HepG2 (cell line): ENCODE results near the gene PLPPR2. TPM values are rescaled to one million over a fixed set of nuclear protein-coding genes. Genes with fewer than 3 reads are reported as not detected.

Source experiments
- HOXD1 ChIP-seq: sonication (generic); formaldehyde crosslinking; IDR thresholded peaks from 2 replicates; pipeline ENCODE4 v1.5.0; 2020; ENCODE audit warnings: missing genetic modification reagents
- IRF2 ChIP-seq: IDR thresholded peaks from 2 replicates; pipeline ENCODE4 v1.6.1; 2018; ENCODE audit warnings: missing genetic modification reagents, missing compliant biosample characterization
- MAZ ChIP-seq, 2 experiments: sonication (generic) in 1 of 2; formaldehyde crosslinking in 1 of 2; IDR thresholded peaks; 2 replicates each; pipeline versions ENCODE4 v1.5.0 to v1.6.1; 2012 to 2020; ENCODE audit warnings: low read depth in 2 of 2, mild to moderate bottlenecking in 2 of 2, borderline replicate concordance in 1 of 2, improper control_type of control experiment in 1 of 2, low read length in 1 of 2, missing genetic modification reagents in 1 of 2, moderate library complexity in 1 of 2
- NCOA1 ChIP-seq: sonication (generic); formaldehyde crosslinking; IDR thresholded peaks from 2 replicates; pipeline ENCODE4 v1.9.0; 2021; ENCODE audit warnings: missing genetic modification reagents
- RBAK ChIP-seq: sonication (generic); formaldehyde crosslinking; IDR thresholded peaks from 2 replicates; pipeline ENCODE4 v1.5.1; 2020; ENCODE audit warnings: mild to moderate bottlenecking, missing genetic modification reagents
- RXRA ChIP-seq: sonication (generic); formaldehyde crosslinking; IDR thresholded peaks from 2 replicates; pipeline ENCODE4 v1.5.1; 2020; ENCODE audit warnings: missing genetic modification reagents
- SMAD9 ChIP-seq: sonication (generic); formaldehyde crosslinking; IDR thresholded peaks from 2 replicates; pipeline ENCODE4 v1.5.1; 2020; ENCODE audit warnings: mild to moderate bottlenecking, missing genetic modification reagents
- SPEN ChIP-seq: sonication (generic); formaldehyde crosslinking; IDR thresholded peaks from 2 replicates; pipeline ENCODE4 v1.5.1; 2020; ENCODE audit warnings: low read depth, mild to moderate bottlenecking, missing genetic modification reagents
- U2AF1 ChIP-seq: fragments of 200-400 bp; formaldehyde crosslinking; optimal IDR thresholded peaks from 2 replicates; pipeline ENCODE3; 2017; ENCODE audit warnings: mild to moderate bottlenecking, low read depth, low read length
- ZBTB21 ChIP-seq: sonication (generic); formaldehyde crosslinking; IDR thresholded peaks from 2 replicates; pipeline ENCODE4 v1.4.0; 2020; ENCODE audit warnings: missing genetic modification reagents
- ZBTB42 ChIP-seq: sonication (generic); formaldehyde crosslinking; IDR thresholded peaks from 2 replicates; pipeline ENCODE4 v1.5.0; 2020; ENCODE audit warnings: mild to moderate bottlenecking, missing genetic modification reagents
- ZFYVE20 ChIP-seq: sonication (generic); formaldehyde crosslinking; IDR thresholded peaks from 2 replicates; pipeline ENCODE4 v1.8.0; 2023; ENCODE audit warnings: low read depth, mild to moderate bottlenecking, moderate library complexity, missing genetic modification reagents, borderline replicate concordance
- ZNF30 ChIP-seq: sonication (generic); formaldehyde crosslinking; IDR thresholded peaks from 2 replicates; pipeline ENCODE4 v1.5.0; 2020; ENCODE audit warnings: mild to moderate bottlenecking, missing genetic modification reagents
- ZNF326 ChIP-seq: sonication (generic); formaldehyde crosslinking; IDR thresholded peaks from 2 replicates; pipeline ENCODE4 v1.4.0; 2020; ENCODE audit warnings: missing genetic modification reagents, borderline replicate concordance
- ZNF34 ChIP-seq: sonication (generic); formaldehyde crosslinking; IDR thresholded peaks from 2 replicates; pipeline ENCODE4 v1.4.0; 2020; ENCODE audit warnings: mild to moderate bottlenecking, missing genetic modification reagents, borderline replicate concordance
- ZNF577 ChIP-seq: sonication (generic); formaldehyde crosslinking; IDR thresholded peaks from 2 replicates; pipeline ENCODE4 v1.4.0; 2020; ENCODE audit warnings: mild to moderate bottlenecking, low read depth, missing genetic modification reagents, borderline replicate concordance
- ZNF605 ChIP-seq: sonication (generic); formaldehyde crosslinking; IDR thresholded peaks from 2 replicates; pipeline ENCODE4 v1.8.0; 2022; ENCODE audit warnings: mild to moderate bottlenecking, missing genetic modification reagents
- ZNF7 ChIP-seq: IDR thresholded peaks from 2 replicates; pipeline ENCODE4 v1.6.1; 2016; ENCODE audit warnings: missing biosample characterization, missing genetic modification reagents
- ZNF891 ChIP-seq: sonication (generic); formaldehyde crosslinking; IDR thresholded peaks from 2 replicates; pipeline ENCODE4 v1.5.0; 2020; ENCODE audit warnings: mild to moderate bottlenecking, missing genetic modification reagents
- ZSCAN31 ChIP-seq: sonication (generic); formaldehyde crosslinking; IDR thresholded peaks from 2 replicates; pipeline ENCODE4 v1.5.0; 2020; ENCODE audit warnings: low read depth, mild to moderate bottlenecking, missing genetic modification reagents
- polyA plus RNA-seq, 8 experiments: library from polyadenylated mRNA; depleted of rRNA in 3 of 8; stranded (reverse) in 7 of 8; unstranded in 1 of 8; fragments of >200 nt; fragmentation: Illumina TruSeq in 4 of 8; extraction: Trizol in 4 of 8; gene quantifications; 2 replicates each; pipeline versions ENCODE4 v1.2.1 to v1.2.3, GENCODE V29; 2011 to 2016; ENCODE audit warnings: low read depth in 4 of 8, missing spikeins in 1 of 8, mixed read lengths in 1 of 8; ENCODE audit not compliant: insufficient read depth in 1 of 8
- total RNA-seq, 5 experiments: library from RNA; depleted of rRNA; stranded (reverse); fragments of >200 nt; fragmentation: Illumina TruSeq; extraction: Trizol; gene quantifications; 2 replicates each; pipeline ENCODE4 v1.2.3, GENCODE V29; 2016; ENCODE audit warnings: low read depth in 1 of 5
- TF ChIP-seq, protein P1 (sequence below): sonication (generic); formaldehyde crosslinking; IDR thresholded peaks from 2 replicates; pipeline ENCODE4 v1.4.0; 2020; ENCODE audit warnings: missing genetic modification reagents
- TF ChIP-seq, protein P2 (sequence below): sonication (generic); formaldehyde crosslinking; IDR thresholded peaks from 2 replicates; pipeline ENCODE4 v1.5.1; 2020; ENCODE audit warnings: missing genetic modification reagents, mild to moderate bottlenecking, borderline replicate concordance
- TF ChIP-seq, protein P3 (sequence below): sonication (generic); formaldehyde crosslinking; IDR thresholded peaks from 2 replicates; pipeline ENCODE4 v1.9.0; 2021; ENCODE audit warnings: missing genetic modification reagents, borderline replicate concordance
- TF ChIP-seq, protein P4 (sequence below): sonication (generic); formaldehyde crosslinking; IDR thresholded peaks from 2 replicates; pipeline ENCODE4 v1.8.0; 2023; ENCODE audit warnings: mild to moderate bottlenecking, missing genetic modification reagents

The PLPPR2 gene
- total and polyA plus RNA-seq, 2 of the 13 experiments (the other 11 are each of a cell fraction or from before 2014, with no cell fraction given), result 1.5 to 2.1 TPM

DNA sequence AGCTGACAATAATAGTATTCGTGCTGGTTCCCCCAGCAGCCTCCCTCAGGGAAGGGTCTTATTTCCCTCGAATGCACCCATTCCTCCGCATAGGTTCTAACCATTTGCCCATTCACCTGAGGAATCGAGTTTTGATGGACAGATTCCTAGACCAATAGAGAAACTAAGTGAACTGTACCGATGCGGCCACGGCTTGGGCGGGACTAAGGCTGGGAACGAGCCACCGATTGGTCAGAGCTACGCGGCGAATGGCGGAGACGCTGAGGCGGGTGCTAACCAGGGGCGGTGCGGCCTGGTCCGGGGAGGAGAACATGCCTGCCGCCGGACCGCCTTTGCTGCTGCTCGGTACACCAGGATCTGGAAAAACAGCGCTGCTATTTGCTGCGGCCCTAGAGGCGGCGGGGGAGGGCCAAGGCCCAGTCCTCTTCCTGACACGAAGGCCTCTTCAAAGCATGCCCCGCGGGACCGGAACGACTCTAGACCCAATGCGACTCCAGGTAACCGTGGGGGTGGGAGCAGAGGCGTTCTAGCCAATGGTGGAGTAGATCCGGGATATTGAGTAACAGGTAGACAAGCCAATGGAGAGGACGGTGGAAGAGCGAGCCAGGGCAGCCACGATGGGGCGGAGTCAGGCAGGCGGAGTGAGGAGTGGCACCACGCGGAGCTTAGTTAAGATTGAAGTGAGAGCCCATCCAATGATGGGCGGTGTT is 19.4 kb downstream of the PLPPR2 start, which contains the start of gene SWSAP1 (continued):
- TF ChIP-seq, protein P1, sequence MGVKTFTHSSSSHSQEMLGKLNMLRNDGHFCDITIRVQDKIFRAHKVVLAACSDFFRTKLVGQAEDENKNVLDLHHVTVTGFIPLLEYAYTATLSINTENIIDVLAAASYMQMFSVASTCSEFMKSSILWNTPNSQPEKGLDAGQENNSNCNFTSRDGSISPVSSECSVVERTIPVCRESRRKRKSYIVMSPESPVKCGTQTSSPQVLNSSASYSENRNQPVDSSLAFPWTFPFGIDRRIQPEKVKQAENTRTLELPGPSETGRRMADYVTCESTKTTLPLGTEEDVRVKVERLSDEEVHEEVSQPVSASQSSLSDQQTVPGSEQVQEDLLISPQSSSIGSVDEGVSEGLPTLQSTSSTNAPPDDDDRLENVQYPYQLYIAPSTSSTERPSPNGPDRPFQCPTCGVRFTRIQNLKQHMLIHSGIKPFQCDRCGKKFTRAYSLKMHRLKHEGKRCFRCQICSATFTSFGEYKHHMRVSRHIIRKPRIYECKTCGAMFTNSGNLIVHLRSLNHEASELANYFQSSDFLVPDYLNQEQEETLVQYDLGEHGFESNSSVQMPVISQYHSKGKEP (CRISPR knock-in tag), result no peak
- TF ChIP-seq ZNF605 (CRISPR knock-in tag) (peak; percentile 79), ZBTB21 (CRISPR knock-in tag) (no peak), ZBTB42 (CRISPR knock-in tag) (0 out of 2 replicates have a peak, but pooled peaks have one; percentile 71), U2AF1 (no peak), ZNF891 (peak; percentile 78; the same call in 1 of the 2 replicates), SMAD9 (CRISPR knock-in tag) (no peak), ZFYVE20 (0 out of 2 replicates have a peak, but pooled peaks have one; percentile 37), ZNF326 (CRISPR knock-in tag) (no peak), ZSCAN31 (peak; percentile 69; the same call in 1 of the 2 replicates), RXRA (peak; percentile 80; the same call in 1 of the 2 replicates), RBAK (CRISPR knock-in tag) (no peak), ZNF7 (CRISPR knock-in tag) (no peak), IRF2 (CRISPR knock-in tag) (peak; percentile 33; the same call in 1 of the 2 replicates), MAZ (IDR thresholded peaks at IDR 0.05; ENCODE audit: borderline replicate concordance, low read depth, low read length) (0 out of 2 replicates have a peak, but pooled peaks have one; percentile 22), MAZ (CRISPR knock-in tag; IDR thresholded peaks at IDR 0.05; ENCODE audit: low read depth) (peak; percentile 84), SPEN (CRISPR knock-in tag) (peak; percentile 85), ZNF577 (CRISPR knock-in tag) (no peak), HOXD1 (CRISPR knock-in tag) (peak; percentile 68; the same call in 1 of the 2 replicates), NCOA1 (no peak), ZNF30 (CRISPR knock-in tag) (no peak), ZNF34 (CRISPR knock-in tag) (no peak)
- TF ChIP-seq, protein P2, sequence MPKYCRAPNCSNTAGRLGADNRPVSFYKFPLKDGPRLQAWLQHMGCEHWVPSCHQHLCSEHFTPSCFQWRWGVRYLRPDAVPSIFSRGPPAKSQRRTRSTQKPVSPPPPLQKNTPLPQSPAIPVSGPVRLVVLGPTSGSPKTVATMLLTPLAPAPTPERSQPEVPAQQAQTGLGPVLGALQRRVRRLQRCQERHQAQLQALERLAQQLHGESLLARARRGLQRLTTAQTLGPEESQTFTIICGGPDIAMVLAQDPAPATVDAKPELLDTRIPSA (CRISPR knock-in tag), result no peak
- TF ChIP-seq, protein P3, sequence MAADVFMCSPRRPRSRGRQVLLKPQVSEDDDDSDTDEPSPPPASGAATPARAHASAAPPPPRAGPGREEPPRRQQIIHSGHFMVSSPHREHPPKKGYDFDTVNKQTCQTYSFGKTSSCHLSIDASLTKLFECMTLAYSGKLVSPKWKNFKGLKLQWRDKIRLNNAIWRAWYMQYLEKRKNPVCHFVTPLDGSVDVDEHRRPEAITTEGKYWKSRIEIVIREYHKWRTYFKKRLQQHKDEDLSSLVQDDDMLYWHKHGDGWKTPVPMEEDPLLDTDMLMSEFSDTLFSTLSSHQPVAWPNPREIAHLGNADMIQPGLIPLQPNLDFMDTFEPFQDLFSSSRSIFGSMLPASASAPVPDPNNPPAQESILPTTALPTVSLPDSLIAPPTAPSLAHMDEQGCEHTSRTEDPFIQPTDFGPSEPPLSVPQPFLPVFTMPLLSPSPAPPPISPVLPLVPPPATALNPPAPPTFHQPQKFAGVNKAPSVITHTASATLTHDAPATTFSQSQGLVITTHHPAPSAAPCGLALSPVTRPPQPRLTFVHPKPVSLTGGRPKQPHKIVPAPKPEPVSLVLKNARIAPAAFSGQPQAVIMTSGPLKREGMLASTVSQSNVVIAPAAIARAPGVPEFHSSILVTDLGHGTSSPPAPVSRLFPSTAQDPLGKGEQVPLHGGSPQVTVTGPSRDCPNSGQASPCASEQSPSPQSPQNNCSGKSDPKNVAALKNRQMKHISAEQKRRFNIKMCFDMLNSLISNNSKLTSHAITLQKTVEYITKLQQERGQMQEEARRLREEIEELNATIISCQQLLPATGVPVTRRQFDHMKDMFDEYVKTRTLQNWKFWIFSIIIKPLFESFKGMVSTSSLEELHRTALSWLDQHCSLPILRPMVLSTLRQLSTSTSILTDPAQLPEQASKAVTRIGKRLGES (CRISPR knock-in tag), result no peak
- TF ChIP-seq, protein P4, sequence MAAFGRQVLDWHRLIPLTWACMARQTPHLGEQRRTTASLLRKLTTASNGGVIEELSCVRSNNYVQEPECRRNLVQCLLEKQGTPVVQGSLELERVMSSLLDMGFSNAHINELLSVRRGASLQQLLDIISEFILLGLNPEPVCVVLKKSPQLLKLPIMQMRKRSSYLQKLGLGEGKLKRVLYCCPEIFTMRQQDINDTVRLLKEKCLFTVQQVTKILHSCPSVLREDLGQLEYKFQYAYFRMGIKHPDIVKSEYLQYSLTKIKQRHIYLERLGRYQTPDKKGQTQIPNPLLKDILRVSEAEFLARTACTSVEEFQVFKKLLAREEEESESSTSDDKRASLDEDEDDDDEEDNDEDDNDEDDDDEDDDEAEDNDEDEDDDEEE (CRISPR knock-in tag), result peak; percentile 73; the same call in 1 of the 2 replicates
